ENCODE results near the gene CACNA1B.

CACNA1B gene

DNA sequence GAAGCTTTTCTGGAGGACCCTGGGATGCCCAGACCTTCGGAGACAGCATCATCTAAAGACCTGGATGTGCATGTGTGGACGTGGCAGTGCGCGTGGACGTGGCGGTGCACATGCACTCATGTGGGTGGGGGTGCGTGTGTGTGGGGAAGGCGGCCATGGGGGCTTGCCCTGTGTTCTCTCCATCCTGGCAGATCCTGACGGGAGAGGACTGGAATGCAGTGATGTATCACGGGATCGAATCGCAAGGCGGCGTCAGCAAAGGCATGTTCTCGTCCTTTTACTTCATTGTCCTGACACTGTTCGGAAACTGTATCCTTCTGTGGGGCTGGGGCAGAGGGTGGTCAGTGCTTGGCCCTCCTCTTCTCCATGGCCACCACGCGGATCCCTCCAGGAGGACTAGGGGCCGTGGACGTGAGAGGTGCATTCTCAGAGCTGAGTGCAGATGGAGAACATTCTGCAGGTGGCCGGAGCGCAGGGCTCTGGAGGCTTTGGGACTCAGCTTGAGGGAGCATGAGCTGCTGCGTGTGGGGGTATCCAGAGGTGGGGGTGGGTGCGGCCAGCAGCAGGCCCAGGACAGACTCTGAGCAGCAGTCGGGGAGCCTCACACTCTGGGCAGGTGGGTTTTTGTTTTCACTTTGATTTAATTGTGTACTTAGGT lies 129.1 kb downstream of the CACNA1B start:
- no peaks in the 10 kb centered on the region for H3K4me1 ChIP-seq (ENCODE audit: low read length)
- DNase-seq = no peak
- H3K9me2 ChIP-seq (replicated peaks; ENCODE audit: insufficient read depth, low read length) = no peaks in the 10 kb centered on the region
- no peak overlapping the region for H2AFZ ChIP-seq (ENCODE audit: low read length)
- no peaks in the 10 kb centered on the region for H3K79me2 ChIP-seq (ENCODE audit: low read length)
- H3K27ac ChIP-seq (ENCODE audit: low read length) = no peak overlapping the region
- no peaks in the 10 kb centered on the region for H3F3A ChIP-seq (ENCODE audit: insufficient read depth, low read length)
- H3K27me3 ChIP-seq (replicated peaks; ENCODE audit: insufficient read depth, low read length) = peaks cover 93% of the 10 kb centered on the region
- H3K9me3 ChIP-seq (replicated peaks; ENCODE audit: insufficient read depth, low read length) = no peaks in the 10 kb centered on the region
- H3K4me2 ChIP-seq (ENCODE audit: low read depth, low read length) = no peak overlapping the region
- no peaks in the 10 kb centered on the region for H3K36me3 ChIP-seq (replicated peaks; ENCODE audit: insufficient read depth, low read length)
- H4K20me1 ChIP-seq (ENCODE audit: insufficient read depth, low read length) = no peaks in the 10 kb centered on the region
- TF ChIP-seq, protein P1, sequence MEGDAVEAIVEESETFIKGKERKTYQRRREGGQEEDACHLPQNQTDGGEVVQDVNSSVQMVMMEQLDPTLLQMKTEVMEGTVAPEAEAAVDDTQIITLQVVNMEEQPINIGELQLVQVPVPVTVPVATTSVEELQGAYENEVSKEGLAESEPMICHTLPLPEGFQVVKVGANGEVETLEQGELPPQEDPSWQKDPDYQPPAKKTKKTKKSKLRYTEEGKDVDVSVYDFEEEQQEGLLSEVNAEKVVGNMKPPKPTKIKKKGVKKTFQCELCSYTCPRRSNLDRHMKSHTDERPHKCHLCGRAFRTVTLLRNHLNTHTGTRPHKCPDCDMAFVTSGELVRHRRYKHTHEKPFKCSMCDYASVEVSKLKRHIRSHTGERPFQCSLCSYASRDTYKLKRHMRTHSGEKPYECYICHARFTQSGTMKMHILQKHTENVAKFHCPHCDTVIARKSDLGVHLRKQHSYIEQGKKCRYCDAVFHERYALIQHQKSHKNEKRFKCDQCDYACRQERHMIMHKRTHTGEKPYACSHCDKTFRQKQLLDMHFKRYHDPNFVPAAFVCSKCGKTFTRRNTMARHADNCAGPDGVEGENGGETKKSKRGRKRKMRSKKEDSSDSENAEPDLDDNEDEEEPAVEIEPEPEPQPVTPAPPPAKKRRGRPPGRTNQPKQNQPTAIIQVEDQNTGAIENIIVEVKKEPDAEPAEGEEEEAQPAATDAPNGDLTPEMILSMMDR (IDR thresholded peaks at IDR 0.05; ENCODE audit: low read length) = no peak
- TF ChIP-seq EZH2phosphoT487 (IDR thresholded peaks at IDR 0.05; ENCODE audit: low read length) (no peak), EZH2 (optimal IDR thresholded peaks at IDR 0.05; ENCODE audit: low read depth, low read length) (no peak)
- no peak overlapping the region for H3K4me3 ChIP-seq (ENCODE audit: low read length)
- no peak overlapping the region for H3K9ac ChIP-seq (ENCODE audit: low read length)

DNA sequence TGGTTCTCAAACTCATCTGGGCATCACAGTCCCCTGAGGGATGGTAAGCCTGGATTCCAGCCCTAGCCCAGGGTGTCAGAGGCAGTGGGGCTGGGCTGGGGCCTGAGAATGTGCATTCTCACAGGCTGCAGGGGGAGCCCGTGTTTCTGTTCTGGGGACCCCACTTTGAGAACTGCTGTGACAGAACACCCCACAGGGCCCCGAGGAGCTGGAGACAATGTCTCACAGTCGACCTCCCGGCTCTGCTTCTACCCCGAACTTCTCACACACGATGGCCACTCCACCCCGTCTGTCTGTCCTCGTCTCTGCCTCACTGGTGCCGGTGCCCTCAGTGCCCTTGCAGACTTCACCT lies 130.0 kb downstream of the CACNA1B start:
- H3K79me2 ChIP-seq (ENCODE audit: low read length) = no peaks in the 10 kb centered on the region
- H2AFZ ChIP-seq (ENCODE audit: low read length) = no peak overlapping the region
- no peak overlapping the region for H3K4me2 ChIP-seq (ENCODE audit: low read depth, low read length)
- peaks cover 91% of the 10 kb centered on the region for H3K27me3 ChIP-seq (replicated peaks; ENCODE audit: insufficient read depth, low read length)
- no peaks in the 10 kb centered on the region for H3F3A ChIP-seq (ENCODE audit: insufficient read depth, low read length)
- H3K36me3 ChIP-seq (replicated peaks; ENCODE audit: insufficient read depth, low read length) = no peaks in the 10 kb centered on the region
- H3K27ac ChIP-seq (ENCODE audit: low read length) = no peak overlapping the region
- no peaks in the 10 kb centered on the region for H4K20me1 ChIP-seq (ENCODE audit: insufficient read depth, low read length)
- no peak overlapping the region for H3K9ac ChIP-seq (ENCODE audit: low read length)
- H3K9me2 ChIP-seq (replicated peaks; ENCODE audit: insufficient read depth, low read length) = no peaks in the 10 kb centered on the region
- no peaks in the 10 kb centered on the region for H3K9me3 ChIP-seq (replicated peaks; ENCODE audit: insufficient read depth, low read length)
- H3K4me3 ChIP-seq (ENCODE audit: low read length) = no peak overlapping the region
- no peak for DNase-seq
- no peaks in the 10 kb centered on the region for H3K4me1 ChIP-seq (ENCODE audit: low read length)
- TF ChIP-seq, protein P1 (IDR thresholded peaks at IDR 0.05; ENCODE audit: low read length) = no peak
- TF ChIP-seq EZH2phosphoT487 (IDR thresholded peaks at IDR 0.05; ENCODE audit: low read length) (no peak), EZH2 (optimal IDR thresholded peaks at IDR 0.05; ENCODE audit: low read depth, low read length) (no peak)

DNA sequence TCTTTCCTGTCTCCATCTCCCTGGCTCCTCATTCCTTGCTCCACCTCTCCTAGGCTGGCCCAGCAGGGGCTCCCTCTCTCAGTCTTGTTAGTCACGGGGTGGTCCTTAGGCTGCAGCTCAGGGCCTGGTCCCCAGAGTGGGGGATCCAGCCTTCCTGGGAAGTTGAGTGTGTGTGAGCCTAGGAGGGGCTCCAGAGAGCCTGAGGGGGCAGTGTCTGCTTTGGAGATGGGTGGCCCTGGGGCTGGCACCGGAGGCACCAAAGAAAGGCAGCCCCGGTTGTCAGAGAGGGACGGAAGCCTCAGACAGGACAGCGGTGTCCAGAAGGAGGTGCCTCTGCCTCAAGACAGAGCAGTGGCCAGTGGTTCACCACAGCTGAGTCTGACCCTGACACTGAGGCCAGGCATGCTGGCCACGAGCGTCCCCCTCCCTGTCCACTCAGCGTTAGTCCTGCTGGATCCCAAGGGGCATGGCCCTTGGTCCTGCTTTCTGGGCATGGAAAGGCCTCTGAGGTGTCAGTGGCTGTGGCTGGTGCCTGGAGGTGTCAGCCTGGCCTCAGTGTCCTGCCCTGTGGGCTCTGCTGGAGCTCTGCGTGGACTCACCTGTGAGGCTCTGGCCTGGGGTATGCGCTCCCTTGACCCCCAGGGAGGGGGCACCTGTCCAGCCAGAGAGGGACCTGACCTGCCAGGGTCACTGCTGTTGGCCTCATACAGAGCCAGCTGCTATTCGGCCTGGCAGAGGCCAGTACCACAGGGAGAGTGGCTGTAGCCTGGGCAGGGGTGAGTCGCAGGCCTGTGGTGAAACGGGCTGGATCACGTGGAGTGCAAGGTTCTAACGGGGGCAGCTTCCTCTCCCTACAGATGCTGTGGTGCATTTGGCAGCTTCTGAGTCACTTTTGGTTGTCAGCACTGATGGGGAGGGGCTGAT lies 130.6 kb downstream of the CACNA1B start:
- Histone ChIP-seq H3K4me1 (ENCODE audit: low read length) (no peaks in the 10 kb centered on the region), H3K9ac (ENCODE audit: low read length) (no peak overlapping the region), H3K4me2 (ENCODE audit: low read depth, low read length) (no peak overlapping the region), H3K27ac (ENCODE audit: low read length) (no peak overlapping the region), H2AFZ (ENCODE audit: low read length) (no peak overlapping the region), H3F3A (ENCODE audit: insufficient read depth, low read length) (no peaks in the 10 kb centered on the region), H3K36me3 (replicated peaks; ENCODE audit: insufficient read depth, low read length) (no peaks in the 10 kb centered on the region), H3K27me3 (replicated peaks; ENCODE audit: insufficient read depth, low read length) (peaks cover 91% of the 10 kb centered on the region), H3K79me2 (ENCODE audit: low read length) (no peaks in the 10 kb centered on the region), H3K4me3 (ENCODE audit: low read length) (no peak overlapping the region), H3K9me3 (replicated peaks; ENCODE audit: insufficient read depth, low read length) (no peaks in the 10 kb centered on the region), H3K9me2 (replicated peaks; ENCODE audit: insufficient read depth, low read length) (no peaks in the 10 kb centered on the region), H4K20me1 (ENCODE audit: insufficient read depth, low read length) (no peaks in the 10 kb centered on the region)
- DNase-seq = no peak
- TF ChIP-seq, protein P1 (IDR thresholded peaks at IDR 0.05; ENCODE audit: low read length) = no peak
